Neural progenitor cell (in vitro differentiated cells): ENCODE measurements around the gene TFAP2E.

Experiments
- CTCF ChIP-seq: fragments of 200-600 bp; sonication (generic); IDR thresholded peaks from 2 replicates; pipeline ENCODE4 v1.5.1; 2017; ENCODE audit warnings: antibody characterized with exemption, mild to moderate bottlenecking
- EZH2phosphoT487 ChIP-seq: fragments of 200-600 bp; sonication (generic); IDR thresholded peaks from 2 replicates; pipeline ENCODE4 v1.6.1; 2017; ENCODE audit warnings: antibody characterized with exemption

GRCh38 chr1:35556484-35557117, 16.5 kb upstream of the TFAP2E start:
- TF ChIP-seq CTCF, result no peak
- no peak for TF ChIP-seq EZH2phosphoT487
